HepG2 (cell line): Measurements from ENCODE around the gene SSNA1.

ENCODE experiments used
- FOXA3 ChIP-seq: IDR thresholded peaks from 2 replicates; pipeline ENCODE4 v1.6.1; 2016; ENCODE audit warnings: missing genetic modification reagents, missing compliant biosample characterization
- MXI1 ChIP-seq: IDR thresholded peaks from 3 replicates; pipeline ENCODE4 v1.6.1; 2012; ENCODE audit warnings: low read depth, low read length, inconsistent platforms, borderline replicate concordance
- ZNF12 ChIP-seq: sonication (generic); formaldehyde crosslinking; IDR thresholded peaks from 2 replicates; pipeline ENCODE4 v1.5.0; 2020; ENCODE audit warnings: missing genetic modification reagents
- ZNF747 ChIP-seq: sonication (generic); formaldehyde crosslinking; IDR thresholded peaks from 2 replicates; pipeline ENCODE4 v1.8.1; 2023; ENCODE audit warnings: missing genetic modification reagents, mild to moderate bottlenecking, borderline replicate concordance
- TF ChIP-seq, protein P1 (sequence below): sonication (generic); formaldehyde crosslinking; IDR thresholded peaks from 2 replicates; pipeline ENCODE4 v1.8.1; 2022; ENCODE audit warnings: low read depth, mild to moderate bottlenecking, missing genetic modification reagents

DNA sequence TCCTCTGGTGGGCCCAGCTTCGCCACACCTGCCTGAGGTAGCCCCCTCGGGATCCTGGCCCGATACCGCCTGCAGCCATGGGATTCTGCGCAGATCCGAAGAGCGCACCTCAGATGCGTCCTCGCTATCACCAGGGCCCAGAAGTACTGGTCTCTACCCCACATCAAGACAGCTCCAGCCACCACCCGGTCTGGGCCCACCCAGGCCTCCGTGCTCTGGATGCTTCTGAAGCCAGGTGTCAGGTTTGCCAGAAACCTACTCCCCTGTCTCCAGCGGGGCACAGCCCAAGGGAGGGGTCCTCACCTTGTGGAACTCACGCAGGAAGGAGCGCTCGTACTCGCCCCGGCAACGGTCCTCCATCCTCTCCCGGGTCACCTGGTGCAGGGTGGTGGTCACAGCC lies 2.6 kb upstream of the SSNA1 start:
- TF ChIP-seq FOXA3 (CRISPR knock-in tag) (no peak), ZNF12 (CRISPR knock-in tag) (no peak), MXI1 (no peak), ZNF747 (CRISPR knock-in tag) (no peak)
- TF ChIP-seq, protein P1, sequence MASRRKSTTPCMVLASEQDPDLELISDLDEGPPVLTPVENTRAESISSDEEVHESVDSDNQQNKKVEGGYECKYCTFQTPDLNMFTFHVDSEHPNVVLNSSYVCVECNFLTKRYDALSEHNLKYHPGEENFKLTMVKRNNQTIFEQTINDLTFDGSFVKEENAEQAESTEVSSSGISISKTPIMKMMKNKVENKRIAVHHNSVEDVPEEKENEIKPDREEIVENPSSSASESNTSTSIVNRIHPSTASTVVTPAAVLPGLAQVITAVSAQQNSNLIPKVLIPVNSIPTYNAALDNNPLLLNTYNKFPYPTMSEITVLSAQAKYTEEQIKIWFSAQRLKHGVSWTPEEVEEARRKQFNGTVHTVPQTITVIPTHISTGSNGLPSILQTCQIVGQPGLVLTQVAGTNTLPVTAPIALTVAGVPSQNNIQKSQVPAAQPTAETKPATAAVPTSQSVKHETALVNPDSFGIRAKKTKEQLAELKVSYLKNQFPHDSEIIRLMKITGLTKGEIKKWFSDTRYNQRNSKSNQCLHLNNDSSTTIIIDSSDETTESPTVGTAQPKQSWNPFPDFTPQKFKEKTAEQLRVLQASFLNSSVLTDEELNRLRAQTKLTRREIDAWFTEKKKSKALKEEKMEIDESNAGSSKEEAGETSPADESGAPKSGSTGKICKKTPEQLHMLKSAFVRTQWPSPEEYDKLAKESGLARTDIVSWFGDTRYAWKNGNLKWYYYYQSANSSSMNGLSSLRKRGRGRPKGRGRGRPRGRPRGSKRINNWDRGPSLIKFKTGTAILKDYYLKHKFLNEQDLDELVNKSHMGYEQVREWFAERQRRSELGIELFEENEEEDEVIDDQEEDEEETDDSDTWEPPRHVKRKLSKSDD (CRISPR knock-in tag) = no peak
